Activated CD8-positive, alpha-beta memory T cell treated with anti-CD3 and anti-CD28 coated beads, Interleukin-2, amount 50 U/mL, for 4 hours (primary cell): ENCODE results near the gene TAF12.
"Not testable (repeated sequence)": the region's sequence is repeated elsewhere in the genome, so short reads cannot be mapped to it uniquely, and the experiment has no call there.

Source experiments
- DNase-seq: peaks from one replicate; pipeline ENCODE4 v3.0.0-alpha.2; 2020

Gene TAF12

DNA sequence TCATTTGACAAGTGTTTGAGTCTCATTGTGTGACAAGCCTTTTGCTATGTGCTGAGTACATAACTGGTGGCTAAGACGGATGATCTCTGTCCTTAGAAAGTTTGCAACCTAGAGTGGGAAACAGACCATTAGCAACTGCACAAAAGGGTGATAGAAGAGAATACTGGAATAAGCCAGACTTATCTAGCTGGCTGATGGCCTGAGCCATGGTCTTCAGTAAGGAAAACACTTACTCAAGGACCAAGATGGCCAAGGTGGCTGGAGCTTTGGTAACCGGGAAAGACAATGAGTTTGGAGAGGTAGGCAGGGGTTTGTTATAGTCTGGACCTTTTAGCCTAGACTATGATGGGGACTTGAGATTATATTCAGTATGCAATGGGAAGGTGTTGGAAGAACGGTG, 1.6 kb upstream of the TAF12 start:
- DNase-seq, result no peak

DNA sequence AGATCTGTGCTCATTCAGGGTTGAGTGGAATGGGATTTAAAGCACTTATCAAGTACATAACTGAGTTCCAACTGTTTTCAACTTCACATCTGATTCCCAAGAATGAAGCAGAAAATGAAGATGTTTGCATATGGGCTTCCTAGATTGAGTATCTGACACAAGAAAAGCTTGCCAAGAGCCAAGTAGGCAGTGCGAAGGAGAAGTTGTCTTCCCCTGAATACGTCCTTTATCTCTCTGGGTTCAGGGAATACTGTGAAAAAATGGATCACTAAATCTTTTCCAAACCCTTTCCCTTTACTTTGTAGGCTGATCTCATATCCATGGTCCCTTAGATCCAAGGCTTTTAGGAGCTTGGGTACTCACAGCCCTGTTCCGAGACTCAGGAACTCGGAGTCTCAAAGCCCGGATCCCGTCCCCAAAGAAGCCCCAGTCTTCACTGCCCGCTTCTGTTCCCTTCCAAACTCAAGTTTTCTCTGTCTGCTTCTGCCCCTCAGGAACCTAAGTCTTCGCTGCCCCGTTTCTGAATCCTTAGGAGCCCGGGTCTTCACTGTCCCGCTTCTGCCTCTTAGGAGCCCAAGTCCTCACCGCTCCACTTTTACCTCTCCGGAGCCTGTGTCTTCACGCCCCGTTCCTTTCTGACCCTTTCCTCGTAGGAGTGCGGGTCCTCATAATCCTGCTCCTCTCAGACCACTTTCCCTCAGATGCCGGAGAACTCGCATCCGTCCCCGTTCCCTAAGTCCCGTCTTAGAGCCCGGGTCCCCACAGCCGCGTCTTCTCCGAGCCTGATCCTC, 616 bp downstream of the TAF12 start:
- DNase-seq, result no peak

DNA sequence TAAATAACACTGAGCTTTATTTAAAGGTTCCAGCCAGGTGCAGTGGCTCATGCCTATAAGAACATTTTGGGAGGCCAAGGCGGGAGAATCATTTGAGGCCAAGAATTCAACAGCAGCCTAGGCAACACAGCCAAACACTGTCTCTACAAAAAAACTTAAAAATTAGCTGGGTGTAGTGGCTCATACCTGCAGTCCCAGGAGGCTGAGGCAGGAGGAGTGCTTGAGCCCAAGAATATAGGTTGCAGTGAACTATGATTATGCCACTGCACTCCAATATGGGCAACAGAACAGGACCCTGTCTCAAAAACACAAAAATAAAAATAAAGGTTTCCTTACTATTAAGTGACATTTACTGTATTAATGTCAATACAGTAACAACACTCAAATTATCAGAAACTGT, 2.1 kb downstream of the TAF12 start:
- DNase-seq, result peak; percentile 18

DNA sequence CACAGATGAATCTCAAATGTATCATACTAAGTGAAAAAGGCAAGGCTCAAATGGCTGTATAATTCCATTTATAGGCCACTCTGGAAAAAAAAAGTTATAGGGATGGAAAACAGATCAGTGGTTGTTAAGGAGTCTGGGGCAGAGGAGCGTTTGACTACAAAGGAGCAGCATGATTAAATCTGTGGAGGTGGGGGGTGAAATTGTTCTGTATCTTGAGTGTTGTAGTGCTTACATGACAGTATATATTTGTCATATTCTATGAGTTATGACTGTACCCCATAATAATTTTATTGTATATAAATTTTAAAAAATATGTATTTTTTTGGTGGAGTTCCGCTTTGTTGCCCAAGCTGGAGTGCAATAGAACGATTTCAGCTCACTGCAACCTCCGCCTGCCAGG, 10.3 kb downstream of the TAF12 start:
- no peak for DNase-seq

DNA sequence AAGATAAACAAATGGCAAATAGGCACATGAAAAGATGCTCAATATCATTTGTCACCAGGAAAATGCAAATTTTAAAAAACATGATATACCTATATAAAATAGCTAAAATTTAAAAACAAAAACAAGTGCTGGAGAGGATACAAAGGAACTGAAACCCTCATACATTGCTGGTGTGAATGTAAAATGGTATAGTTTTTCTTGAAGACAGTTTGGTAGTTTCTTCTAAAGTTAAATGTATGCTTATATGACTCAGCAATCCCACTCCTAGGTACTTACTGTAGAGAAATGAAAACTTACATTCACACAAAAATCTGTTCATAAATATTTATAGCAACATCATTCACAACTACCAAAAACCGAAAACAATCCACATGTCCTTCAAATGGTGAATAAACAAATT, 11.2 kb downstream of the TAF12 start:
- DNase-seq, result no peak

DNA sequence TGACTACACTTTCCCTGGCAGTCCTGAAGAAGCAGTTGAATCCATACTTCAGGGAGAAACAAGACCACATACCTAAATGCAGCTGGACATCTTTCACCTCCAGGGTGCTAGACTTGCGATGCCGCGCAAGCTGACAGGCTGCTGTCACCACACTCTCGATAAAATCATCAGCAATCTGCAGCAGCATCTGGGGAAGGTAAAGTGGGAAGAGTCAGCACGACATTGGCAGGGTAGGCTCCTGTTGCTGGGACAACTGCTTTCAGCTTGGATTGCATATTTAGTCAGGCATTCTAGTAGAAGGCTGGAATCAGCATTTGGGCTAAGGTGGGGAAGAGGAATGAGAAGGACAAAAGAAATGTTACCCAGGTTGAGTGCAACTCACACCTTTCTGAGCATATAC, 29.7 kb downstream of the TAF12 start:
- no peak for DNase-seq

DNA sequence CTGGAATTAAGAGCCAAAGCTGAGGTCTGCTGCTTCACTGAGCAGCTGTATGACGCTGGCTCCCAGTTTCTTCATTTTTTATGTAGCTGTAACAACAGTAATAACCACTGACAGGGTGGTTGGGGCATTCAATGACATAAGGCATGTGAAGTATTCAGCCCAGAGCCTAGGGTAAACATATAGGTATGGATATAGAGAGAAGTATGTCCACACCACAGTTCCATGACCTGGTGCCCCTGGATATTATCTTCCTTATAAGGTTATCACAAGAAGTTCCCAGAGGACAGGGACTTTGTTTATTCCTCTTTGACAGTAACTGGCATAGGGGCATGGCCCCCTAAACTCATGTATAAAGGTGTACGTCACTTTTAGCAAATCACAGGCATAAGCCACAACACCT, 36.1 kb downstream of the TAF12 start:
- no peak for DNase-seq

DNA sequence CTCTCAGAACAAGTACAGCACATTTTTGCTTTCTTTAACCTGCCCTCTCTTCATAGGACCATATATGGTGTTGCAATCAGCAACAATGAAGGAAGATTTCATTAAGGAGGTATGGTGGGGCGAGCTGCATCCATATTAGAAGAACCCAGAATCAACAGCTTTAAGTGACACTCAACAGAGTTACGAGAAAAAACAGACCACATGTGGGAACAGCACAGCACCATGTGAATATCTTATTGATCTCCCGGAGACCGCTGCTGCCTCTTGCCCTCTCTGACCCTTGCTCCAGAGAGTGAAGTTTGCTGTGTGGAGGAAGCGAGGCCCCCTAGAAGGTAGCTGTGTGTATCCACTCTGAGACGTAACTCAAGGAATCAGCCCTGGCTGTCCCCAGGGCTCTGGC, 37.9 kb downstream of the TAF12 start:
- no peak for DNase-seq

DNA sequence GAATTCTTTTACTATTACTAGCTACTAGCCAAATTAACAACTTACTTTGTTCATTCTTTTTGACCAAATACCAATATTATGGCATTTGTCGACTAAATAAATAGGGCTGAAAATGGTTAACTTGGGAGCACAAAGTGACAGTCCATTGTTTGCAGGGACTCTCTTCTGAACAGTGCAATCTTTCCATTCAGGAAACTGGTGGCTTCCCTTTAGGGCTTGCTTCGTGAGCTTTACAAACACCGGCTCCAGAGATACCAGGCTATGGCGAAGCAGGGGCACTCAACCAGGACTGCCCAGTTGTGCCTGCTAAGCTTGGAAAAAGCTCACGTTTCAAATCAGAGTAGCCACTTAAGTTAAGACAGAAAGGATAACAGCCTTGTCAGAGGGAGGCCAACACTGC, 38.5 kb downstream of the TAF12 start:
- no peak for DNase-seq

DNA sequence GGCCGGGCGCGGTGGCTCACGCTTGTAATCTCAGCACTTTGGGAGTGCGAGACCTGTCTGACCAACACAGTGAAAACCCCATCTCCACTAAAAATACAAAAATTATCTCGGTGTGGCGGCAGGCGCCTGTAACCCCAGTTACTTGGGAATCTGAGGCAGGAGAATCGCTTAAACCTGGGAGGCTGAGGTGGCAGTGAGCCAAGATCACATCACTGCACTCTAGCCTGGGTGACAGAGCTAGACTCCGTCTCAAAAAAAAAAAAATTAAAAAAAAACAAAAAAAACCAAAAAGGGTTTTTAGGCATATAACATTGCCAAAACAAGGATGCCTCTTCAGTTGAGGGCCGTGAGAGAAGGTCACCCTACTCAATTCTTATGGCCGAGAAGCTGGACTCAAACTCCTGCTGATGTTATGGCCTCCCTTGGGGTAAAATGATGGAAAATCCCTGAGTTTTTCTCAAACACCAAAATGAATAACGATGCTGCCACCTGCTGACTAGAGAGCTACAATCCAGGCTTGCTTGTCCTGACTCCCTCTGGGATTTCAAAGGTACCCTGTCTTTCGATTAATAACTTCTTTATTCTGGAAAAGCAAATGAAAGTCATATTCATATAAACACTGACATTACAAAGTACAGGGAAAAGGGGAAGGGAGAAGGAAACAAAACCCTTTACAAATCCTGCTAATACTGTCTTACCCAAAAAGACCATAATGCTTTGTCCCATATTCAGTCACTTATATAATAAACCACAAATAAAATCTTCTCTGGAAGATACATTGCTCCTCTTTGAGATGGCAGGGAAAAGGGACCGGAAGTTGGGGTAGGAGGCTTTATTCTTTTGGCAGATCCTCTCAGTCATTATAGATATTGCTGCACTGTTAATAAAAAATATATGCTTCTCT, 40.1 kb downstream of the TAF12 start:
- no peak for DNase-seq

DNA sequence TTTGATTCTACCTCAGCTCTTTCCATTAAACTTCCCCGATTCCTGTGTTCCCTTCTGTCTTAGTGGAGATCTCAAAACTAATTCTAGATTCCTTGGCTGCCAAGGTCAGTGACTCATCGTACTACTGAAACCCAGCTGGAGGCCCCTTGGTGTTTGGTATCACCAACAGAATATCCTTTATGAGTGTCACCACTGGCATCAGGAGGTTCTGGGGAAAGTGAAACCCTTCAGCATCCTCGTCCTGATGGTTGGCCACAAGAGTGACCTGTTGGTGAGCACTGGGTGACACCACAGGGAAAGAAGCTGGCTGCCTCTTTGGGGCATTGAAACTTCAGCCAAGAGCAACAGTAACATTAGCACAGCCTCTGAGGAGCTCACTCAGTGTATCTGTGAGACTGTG, 41.2 kb downstream of the TAF12 start:
- DNase-seq, result no peak

DNA sequence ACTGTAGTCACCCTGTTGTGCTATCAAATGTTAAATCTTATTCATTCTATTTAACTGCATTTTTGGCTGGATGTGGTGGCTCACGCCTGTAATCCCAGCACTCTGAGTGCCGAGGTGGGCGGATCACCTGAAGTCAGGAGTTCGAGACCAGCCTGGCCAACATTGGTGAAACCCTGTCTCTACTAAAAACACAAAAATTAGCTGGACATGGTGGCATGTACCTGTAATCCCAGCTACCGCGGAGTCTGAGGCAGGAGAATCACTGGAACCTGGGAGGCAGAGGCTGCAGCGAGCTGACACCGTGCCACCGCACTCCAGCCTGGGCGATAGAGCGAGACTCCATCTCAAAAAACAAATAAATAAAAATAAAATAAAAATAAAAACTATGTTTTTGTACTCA, 46.6 kb downstream of the TAF12 start:
- DNase-seq, result not testable (repeated sequence)

DNA sequence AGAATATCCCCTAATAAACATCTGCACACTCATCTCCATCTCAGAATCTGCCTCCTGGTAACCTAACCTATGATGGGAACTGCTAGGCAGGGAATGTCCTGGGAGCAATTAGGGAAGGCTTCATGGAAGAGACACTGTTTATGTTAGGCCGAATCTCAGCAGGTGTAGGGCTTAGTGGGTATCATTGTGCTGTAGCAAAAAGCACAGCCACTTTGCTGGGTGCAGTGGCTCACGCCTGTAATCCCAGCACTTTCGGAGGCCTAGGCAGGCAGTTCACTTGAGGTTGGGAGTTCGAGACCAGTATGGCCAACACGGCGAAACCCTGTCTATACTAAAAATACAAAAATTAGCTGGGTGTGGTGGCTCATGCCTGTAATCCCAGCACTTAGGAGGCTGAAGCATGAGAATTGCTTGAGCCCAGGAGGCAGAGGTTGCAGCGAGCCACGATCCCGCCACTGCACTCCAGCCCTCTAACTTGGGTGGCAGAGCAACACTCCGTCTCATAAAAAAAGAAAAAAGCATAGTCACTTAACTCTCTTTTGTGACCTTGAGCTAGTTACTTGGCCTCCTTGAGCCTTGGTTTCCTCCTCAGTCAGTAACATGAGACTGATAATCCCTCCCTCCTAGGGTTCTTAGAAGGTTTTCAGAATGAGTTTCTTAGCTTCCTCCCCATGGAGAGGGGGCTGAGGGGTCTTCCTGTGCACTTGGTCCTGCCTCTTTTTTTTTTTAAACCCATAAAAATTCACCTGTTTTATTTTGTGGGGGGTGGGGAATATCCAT, 47.3 kb downstream of the TAF12 start:
- no peak for DNase-seq

DNA sequence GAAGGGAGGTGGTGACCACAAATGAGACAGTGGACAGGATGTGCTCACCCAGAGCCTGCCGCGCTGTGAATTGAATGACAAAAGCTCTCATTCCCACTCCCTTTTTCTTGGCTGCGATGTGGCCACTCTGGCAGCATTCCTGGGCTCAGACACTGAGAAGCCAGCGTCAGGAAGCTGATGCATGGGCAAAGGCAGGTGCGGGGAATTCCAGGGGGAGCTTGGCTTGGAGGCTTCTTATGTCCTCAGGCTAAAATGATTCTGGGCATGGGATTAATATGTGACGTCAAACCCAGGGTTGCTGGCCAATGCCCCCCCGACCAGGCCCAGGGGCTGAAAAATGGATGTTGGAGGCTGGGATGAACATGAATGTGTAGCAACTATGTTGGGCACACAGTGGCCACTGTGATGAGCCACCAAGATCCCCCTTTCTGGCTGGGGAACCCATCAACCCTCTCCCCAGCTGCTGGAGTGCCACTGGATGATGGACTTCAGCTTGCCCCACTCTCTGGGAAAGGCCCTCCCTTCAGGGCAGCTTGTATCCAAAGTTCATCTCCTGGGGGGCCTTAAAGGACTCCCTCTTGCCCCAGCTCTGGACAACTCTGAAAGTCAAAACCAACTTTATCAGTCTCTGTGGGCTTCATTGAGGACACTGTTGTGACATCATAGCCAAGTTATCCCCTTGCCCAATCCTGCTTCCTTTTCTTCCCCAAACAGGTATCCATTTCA, 48.0 kb downstream of the TAF12 start:
- not testable (repeated sequence) for DNase-seq

DNA sequence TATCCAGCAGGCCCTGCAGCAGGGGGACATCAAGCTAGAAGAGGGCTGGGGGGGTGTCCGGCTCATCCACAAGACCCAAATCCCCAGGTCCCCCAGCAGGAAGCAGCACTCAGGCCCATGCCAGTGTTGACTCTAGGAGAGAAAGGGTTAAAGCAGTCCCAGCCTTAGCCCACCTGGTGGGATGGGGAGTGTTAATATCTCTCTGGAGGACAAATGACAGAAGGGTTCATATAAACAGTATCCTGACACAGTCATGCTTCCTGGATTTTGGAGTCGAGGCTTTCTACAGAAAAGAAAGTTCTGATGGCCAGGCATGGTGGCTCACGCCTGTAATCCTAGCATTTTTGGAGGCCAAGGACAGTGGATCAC, 48.9 kb downstream of the TAF12 start:
- not testable (repeated sequence) for DNase-seq

DNA sequence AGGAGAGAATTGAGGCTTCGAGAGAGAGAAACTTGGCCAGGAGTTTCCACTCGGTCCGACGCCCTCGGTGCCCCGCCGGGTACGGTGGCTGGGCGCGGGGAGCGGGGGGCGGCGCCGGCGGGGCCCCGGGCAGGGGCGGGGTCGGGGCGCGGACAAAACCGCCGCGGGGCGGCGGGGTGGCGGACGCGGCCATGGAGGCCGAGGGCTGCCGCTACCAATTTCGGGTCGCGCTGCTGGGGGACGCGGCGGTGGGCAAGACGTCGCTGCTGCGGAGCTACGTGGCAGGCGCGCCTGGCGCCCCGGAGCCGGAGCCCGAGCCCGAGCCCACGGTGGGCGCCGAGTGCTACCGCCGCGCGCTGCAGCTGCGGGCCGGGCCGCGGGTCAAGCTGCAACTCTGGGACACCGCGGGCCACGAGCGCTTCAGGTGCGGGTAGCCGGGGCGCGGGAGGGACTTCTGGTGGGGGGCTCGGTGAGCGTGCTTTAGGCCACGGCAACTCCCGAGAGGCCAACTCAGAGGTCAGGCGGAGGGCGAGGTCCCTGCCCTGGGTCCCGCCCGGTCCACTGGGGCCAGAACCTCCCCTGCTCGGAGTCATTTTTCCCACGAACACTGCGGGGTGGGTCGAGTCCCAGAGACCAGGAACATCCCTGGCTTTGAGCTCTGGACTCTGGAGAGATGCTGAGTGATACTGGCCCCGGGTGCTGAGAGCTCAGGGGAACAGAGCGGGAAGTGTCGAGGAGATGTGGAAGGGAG, 50.4 kb downstream of the TAF12 start:
- DNase-seq, result no peak

DNA sequence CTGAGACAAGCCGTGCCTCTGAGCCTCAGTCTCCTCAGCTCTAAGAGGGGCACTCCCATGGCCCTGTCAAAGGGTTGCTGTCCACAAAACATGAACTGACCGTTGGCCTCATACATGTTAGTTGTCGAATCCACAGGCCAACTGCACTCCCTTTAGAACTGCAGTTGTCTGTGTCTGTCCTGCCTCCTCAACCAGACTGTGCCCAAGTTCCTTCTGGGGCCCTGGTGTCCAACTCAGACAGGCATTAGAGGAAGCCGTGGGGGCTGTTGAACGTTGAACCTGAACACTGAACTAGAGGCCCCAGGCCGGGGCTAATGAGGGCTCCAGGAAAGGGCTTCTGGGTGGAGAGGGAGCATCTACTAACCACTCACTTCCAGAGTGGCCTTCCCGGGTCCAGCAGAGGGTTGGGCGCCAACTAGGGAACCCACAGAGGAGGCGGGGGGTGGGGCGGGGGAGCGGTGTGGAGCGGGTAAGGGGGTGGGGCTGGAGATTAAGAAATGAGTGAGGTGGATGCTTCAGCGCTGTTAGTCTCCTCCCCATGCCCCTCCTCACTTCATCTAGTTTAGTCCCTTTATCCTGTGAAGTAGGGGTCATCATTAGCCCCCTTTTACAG, 51.1 kb downstream of the TAF12 start, which contains the start of gene RAB42:
Gene RAB42, plus strand, starts transcription at position 558 of the 613 bp plus-strand sequence. CDS start 247 bp downstream, outside the sequence.
- DNase-seq, result no peak

DNA sequence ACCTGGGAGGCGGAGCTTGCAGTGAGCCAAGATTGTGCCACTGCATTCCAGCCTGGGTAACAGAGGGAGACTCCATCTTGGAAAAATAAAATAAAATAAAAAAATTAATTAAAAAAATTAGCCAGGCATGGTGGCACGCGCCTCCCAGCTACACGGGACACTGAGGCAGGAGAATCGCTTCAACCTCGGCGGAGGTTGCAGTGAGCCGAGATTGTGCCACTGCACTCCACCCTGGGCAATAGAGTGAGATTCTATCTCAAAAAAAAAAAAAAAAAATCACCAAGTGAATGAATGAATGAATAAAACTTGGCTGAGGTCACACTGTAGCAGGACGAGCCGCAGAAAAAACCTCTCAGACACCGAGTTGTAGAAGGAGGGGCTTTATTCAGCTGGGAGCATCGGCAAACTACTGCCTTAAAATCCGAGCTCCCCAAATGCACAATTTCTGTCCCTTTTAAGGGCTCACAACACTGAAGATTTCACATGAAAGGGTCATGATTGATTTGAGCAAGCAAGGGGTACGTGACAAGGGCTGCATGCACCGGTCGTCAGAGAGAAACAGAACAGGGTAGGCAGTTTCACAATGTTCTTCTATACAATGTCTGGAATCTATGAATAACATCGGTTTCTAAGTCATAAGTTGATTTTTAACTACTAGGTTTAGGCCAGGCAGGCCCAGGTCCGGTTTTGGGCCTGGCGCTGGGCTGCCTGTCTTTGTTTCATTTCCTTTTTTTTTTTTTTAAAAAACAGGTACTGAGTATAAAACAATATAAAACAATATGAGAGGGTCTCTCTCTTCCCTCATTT, 56.1 kb downstream of the TAF12 start:
- not testable (repeated sequence) for DNase-seq

DNA sequence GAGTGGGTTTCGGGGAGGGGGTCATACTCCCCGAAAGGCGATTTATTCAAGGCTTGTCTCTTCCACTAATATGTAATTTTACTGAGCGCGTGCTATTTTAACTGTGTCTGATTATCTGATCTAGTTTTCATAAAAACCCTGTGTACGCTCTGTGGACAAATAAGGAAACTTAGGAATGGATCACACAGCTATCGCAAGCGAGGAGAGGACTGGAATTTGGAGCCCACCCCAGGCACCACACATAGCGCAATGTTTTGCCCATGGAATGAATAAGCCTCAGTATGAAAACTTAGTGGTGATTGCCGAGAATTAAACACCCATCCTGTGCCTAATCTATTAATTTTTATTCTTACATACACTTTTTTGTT, 60.6 kb downstream of the TAF12 start:
- no peak for DNase-seq

DNA sequence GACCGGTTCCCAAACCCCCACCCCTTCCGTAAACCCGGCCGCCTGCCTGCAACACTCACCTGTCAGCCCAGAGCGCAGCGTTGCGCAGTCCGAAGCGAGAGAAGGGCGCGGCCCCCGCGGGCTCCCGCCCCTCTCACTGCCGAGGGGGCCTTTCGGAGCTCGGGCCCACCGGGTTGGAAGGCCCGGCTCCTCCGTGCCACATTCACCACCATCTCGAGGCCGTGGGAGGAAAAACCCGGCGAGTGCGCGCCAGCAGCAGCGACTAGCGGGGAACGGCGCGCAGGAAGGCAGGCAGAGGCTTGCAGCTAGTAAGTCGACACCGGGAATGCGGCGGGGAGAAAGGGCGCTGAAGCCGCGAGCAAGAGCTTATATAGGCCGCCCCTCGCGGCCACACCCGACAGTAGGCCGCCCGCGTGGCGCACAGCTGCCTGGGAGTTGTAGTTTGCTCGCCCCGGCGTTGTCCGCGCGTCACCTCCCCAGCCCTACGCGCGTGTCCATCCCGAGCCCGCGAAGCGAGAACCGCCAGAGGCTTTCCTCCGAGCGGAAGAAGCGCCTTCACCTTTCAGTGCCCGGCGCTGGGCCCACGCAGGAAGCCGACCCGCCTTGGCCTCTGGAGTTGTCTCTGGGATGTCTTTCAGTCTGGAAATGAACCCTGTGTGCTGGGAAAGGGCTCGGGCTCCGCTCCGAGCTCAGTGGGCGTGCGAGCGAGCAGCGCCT, 61.2 kb downstream of the TAF12 start:
- peak; percentile 93 for DNase-seq
